HEK293T (cell line): ENCODE results near the gene LAX1.

Source experiments
- ARNT ChIP-seq: fragments of 450-650 bp; IDR thresholded peaks from 2 replicates; pipeline ENCODE4 v1.6.1; 2017; ENCODE audit warnings: mild to moderate bottlenecking
- CTBP1 ChIP-seq: fragments of 450-650 bp; IDR thresholded peaks from 2 replicates; pipeline ENCODE4 v1.6.1; 2016; ENCODE audit warnings: borderline replicate concordance
- FOXA1 ChIP-seq: fragments of 450-650 bp; IDR thresholded peaks from 2 replicates; pipeline ENCODE4 v1.6.1; 2016; ENCODE audit warnings: mild to moderate bottlenecking
- FOXK2 ChIP-seq: fragments of 450-650 bp; IDR thresholded peaks from 2 replicates; pipeline ENCODE4 v1.6.1; 2016; ENCODE audit warnings: mild to moderate bottlenecking
- FOXM1 ChIP-seq: fragments of 450-650 bp; IDR thresholded peaks from 2 replicates; pipeline ENCODE4 v1.6.1; 2017; ENCODE audit warnings: mild to moderate bottlenecking, borderline replicate concordance
- HDGF ChIP-seq: fragments of 450-650 bp; IDR thresholded peaks from 2 replicates; pipeline ENCODE4 v1.6.1; 2017; ENCODE audit warnings: antibody characterized with exemption, borderline replicate concordance
- LEF1 ChIP-seq: fragments of 450-650 bp; IDR thresholded peaks from 2 replicates; pipeline ENCODE4 v1.6.1; 2017; ENCODE audit warnings: mild to moderate bottlenecking, borderline replicate concordance
- PKNOX1 ChIP-seq: fragments of 450-650 bp; IDR thresholded peaks from 2 replicates; pipeline ENCODE4 v1.6.1; 2016
- SP1 ChIP-seq: fragments of 450-650 bp; IDR thresholded peaks from 2 replicates; pipeline ENCODE4 v1.6.1; 2017
- SUZ12 ChIP-seq: fragments of 450-650 bp; IDR thresholded peaks from 2 replicates; pipeline ENCODE4 v1.6.1; 2016; ENCODE audit warnings: mild to moderate bottlenecking

- TF ChIP-seq SP1 (no peak), ARNT (no peak), HDGF (no peak), FOXA1 (no peak), LEF1 (no peak), PKNOX1 (no peak), CTBP1 (no peak), FOXM1 (no peak), FOXK2 (no peak), SUZ12 (no peak)
Observed at GRCh38 chr1:203742436-203742835, 22.5 kb upstream of the LAX1 start.
